Coronary artery (tissue), 2 donors: ENCODE data around the gene PUS3.

Experiments
- DNase-seq: peaks from one replicate; pipeline ENCODE4 v3.0.0-alpha.2; 2017; ENCODE audit warnings: low spot score
- H3K27ac ChIP-seq, 2 donors: fragments of 200-600 bp; sonication (generic); one replicate each; pipeline ENCODE4 v1.5.1; 2016 to 2019
- H3K4me3 ChIP-seq: fragments of 200-600 bp; sonication (generic); 2 replicates; pipeline ENCODE4 v1.5.1; 2016; ENCODE audit warnings: mild to moderate bottlenecking, moderate library complexity
- CTCF ChIP-seq: fragments of 200-600 bp; sonication (generic); IDR thresholded peaks from one replicate; pipeline ENCODE4 v1.5.1; 2019; ENCODE audit warnings: antibody characterized with exemption

PUS3 gene

GRCh38 chr11:125846188-125846587 lies 56.8 kb downstream of the PUS3 start:
- TF ChIP-seq CTCF, result no peak
- Histone ChIP-seq H3K4me3 (no peak overlapping the region), H3K27ac (no peak overlapping the region)
- no peak for DNase-seq
